GM13977 (cell line): ENCODE results near the gene KCNJ10.

Experiments used
- DNase-seq: peaks from one replicate; pipeline ENCODE4 v3.0.0; 2012; ENCODE audit warnings: low spot score
- in situ Hi-C: fragments of 300-500 bp; cut with MboI; formaldehyde crosslinking; loops from one replicate; pipeline ENCODE4 v1.12.0; 2022; ENCODE audit warnings: low sequenced_read_pairs, low pct_unique_long_range_greater_than_20kb, mixed read lengths, inconsistent platforms; ENCODE audit not compliant: unreplicated experiment
- TF ChIP-seq, protein P1 (sequence below): IDR thresholded peaks from 2 replicates; pipeline ENCODE4 v1.5.1; 2012; ENCODE audit warnings: mild to moderate bottlenecking, control low read depth; ENCODE audit not compliant: insufficient read depth; ENCODE audit errors: extremely low read depth, missing control alignments

KCNJ10 gene

DNA sequence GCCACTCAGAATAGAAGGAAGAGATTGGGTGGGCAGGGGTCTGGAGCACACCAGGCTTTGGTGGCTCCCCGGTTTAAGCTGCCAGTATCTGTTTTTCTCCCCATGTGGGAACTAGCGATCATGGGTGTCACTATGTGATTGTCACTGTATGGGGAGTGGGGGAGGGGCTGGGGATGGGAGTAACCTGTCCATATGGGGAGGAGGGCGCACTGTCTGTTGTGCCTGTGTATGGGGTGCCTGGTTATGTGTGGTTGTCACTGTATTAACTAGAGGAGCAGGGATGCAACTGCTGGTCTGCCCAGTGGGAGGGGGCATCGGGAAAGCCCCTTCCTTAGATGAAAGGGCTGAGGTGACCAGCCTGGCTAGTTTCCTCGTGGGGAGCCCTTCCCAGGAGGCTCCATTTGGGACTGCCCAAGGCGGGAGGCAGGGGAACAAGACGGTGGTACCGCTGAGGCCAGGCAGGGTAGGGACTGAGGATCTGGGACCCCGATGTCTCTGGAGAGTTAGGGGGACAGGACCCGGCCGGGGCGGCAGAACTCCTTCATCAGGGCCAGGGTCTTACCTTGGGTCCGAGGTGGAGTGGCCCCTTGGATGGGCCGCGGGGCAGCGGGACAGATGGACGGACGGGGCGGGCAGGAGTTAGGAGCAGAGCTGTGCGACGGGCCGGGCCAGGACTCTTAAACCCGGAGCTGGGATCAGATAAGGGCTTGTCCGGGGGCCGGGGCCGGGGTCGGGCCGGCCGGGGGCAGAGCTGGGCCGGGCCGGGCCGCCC, at the start of gene KCNJ10:
TSS of gene KCNJ10 (minus strand) at position 701 of the 772 bp plus-strand sequence. CDS start 27,628 bp downstream, outside the sequence.
- in situ Hi-C loops: no loop called here
- DNase-seq: no peak
- TF ChIP-seq, protein P1, sequence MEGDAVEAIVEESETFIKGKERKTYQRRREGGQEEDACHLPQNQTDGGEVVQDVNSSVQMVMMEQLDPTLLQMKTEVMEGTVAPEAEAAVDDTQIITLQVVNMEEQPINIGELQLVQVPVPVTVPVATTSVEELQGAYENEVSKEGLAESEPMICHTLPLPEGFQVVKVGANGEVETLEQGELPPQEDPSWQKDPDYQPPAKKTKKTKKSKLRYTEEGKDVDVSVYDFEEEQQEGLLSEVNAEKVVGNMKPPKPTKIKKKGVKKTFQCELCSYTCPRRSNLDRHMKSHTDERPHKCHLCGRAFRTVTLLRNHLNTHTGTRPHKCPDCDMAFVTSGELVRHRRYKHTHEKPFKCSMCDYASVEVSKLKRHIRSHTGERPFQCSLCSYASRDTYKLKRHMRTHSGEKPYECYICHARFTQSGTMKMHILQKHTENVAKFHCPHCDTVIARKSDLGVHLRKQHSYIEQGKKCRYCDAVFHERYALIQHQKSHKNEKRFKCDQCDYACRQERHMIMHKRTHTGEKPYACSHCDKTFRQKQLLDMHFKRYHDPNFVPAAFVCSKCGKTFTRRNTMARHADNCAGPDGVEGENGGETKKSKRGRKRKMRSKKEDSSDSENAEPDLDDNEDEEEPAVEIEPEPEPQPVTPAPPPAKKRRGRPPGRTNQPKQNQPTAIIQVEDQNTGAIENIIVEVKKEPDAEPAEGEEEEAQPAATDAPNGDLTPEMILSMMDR: no peak

DNA sequence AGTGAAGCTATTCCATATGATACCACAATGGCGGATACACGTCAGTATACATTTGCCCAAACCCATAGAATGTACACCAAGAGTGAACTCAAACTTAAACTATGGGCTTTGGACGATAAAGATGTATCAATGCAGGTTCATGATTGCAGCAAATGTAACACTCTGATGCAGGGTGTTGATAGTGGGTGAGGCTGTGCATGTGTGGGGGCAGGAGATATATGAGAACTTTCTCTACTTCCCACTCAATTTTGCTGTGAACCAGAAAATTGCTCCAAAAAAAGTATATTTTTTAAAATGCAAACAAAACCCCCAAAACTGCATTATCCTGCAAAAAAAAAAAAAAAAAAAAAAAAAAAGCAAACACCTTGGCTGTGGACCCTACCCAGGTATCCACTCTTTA, 49.0 kb upstream of the KCNJ10 start:
- TF ChIP-seq, protein P1: no peak
- DNase-seq: no peak
- in situ Hi-C loops: no loop called here

DNA sequence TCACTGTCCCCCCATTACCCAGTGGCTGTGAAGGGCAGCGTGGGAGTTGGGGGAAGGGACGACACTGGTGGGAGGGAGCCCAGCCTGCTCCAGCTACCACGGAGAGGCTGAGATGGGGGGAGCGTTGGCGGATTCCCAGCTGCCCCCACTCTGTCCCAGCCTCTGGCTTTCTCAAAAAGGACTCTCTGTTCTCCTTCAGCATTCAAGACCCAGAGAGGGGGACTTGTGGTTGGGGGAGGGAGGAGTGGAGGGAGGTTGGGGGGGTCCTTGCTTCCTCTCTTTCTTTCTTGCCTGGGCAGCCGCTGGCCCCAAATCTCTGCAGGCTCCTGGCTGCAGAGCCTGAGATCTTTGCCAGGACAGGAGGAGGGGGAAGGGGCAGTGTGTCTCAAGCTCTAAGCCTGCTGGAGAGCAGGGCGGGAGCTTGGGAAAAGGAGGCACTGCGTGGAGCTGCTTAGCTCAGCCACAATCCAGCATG, 47.8 kb upstream of the KCNJ10 start:
- DNase-seq: no peak
- TF ChIP-seq, protein P1: no peak
- in situ Hi-C loops: no loop called here

DNA sequence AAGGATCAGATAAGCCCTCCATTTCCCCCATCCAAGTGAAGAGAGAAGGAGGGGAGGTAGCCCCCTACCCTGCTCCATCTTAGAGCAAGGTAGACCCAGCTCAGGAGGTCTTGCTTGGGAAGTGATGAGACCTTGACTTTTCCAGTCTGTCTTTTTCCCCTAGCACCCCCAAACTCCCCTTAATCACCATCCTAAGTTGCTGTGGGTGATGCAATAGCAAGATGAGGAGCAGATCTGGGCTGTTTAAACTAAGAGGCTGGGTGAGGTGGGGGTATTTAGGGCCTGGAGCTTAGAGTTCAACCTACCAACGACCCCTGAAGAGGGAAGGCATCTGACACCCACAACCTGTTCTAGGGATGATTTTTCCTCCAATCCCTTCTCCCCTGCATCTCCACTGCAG, 47.3 kb upstream of the KCNJ10 start:
- no peak for DNase-seq
- in situ Hi-C loops: no loop called here
- TF ChIP-seq, protein P1: no peak

DNA sequence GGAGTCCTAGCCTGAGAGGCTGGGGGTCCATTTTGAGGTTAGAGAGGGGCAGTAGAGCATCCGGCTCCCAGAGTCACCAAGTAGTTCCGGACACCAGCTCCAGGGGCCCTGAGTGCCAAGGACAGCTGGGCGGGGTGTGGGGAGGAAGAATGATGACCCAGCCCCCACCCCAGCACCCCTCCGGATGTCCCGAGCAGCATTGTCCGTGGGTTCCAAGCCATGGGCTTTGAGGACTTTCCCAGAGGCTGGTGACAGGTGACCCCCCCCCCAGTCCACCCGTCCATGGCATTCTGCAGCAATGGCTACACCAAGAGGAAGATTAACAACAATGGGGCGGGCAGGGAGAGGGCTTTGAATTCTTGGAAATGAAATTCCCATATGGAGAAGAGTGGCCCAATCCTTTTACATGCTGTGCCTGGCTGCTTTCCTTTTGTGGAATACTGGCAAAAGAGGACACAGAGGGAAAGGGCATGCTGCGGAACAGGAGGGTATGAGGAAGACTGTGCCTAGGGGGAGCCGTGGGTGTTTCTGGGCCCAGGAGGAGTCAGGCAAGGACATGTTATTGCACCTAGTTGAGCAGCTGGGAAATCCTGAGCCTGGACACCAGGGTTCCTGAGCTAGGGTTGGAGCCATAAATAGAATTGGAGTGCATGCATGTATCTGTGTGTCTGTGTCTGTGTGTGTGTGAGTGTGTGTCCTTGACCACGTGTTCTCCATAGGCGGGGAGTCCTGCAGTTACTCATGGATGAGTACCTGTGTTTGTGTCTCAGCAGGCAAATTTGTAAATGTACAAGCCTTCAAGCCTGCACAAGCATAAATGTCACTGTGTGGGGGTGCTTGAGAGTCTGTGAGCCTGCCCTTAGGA, 46.6 kb upstream of the KCNJ10 start:
- no peak for DNase-seq
- in situ Hi-C loops: no loop called here
- TF ChIP-seq, protein P1: no peak

DNA sequence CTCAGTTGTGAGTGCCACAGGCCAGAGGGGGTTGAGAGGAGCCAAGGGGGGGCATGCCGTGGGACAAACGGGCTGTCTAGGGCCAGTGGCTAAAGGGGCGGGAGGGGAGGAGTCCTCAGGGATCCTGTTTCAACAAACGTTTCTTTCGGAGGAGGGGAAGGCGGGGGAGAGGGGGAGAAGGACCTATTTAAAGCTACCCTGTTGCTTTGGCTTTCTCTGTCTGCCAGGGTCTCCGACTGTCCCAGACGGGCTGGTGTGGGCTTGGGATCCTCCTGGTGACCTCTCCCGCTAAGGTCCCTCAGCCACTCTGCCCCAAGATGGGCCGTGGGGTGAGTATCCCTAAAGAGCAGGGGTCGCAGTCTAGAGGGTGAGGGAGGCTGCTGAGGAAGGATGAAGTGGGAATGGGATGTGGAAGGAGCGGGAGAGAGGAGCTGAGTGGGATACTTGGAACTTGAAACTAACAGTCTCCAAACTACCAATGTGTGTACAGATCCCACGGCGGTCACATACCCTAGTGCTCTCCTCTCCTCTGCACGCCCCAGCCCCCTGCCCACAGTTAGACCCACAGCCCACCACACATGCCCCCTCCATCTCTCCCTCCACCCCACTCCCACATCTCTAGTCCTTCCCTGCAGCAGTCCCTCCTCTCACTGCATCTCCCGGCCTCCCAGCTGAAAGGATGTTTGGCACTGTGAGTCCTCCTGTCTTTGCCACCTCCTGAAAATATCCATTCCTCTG, 45.8 kb upstream of the KCNJ10 start, which contains the start of gene ATP1A2:
TSS of gene ATP1A2 (plus strand) at position 215 of the 738 bp plus-strand sequence. CDS start at position 318, 103 bp downstream.
- no peak for DNase-seq
- in situ Hi-C loops: no loop called here
- TF ChIP-seq, protein P1: no peak
